Skeletal muscle tissue (tissue), 4 donors: Measurements from ENCODE around the gene GABRA4. TPM values are rescaled to one million over a fixed set of nuclear protein-coding genes. Genes with fewer than 3 reads are reported as not detected.

ENCODE experiments used
- H3K27ac ChIP-seq: one replicate; pipeline ENCODE4 v1.7.0; 2013; ENCODE audit warnings: mild to moderate bottlenecking, low read depth, low read length, inconsistent platforms
- H3K27me3 ChIP-seq, 3 donors: one replicate each; pipeline ENCODE4 v1.7.0; 2013; ENCODE audit warnings: low read length in 3 of 3; ENCODE audit not compliant: control insufficient read depth in 3 of 3, insufficient read depth in 3 of 3
- H3K36me3 ChIP-seq, 3 donors: one replicate each; pipeline ENCODE4 v1.7.0; 2013; ENCODE audit warnings: low read length in 3 of 3; ENCODE audit not compliant: control insufficient read depth in 3 of 3, insufficient read depth in 3 of 3
- H3K4me1 ChIP-seq, 3 donors: one replicate each; pipeline ENCODE4 v1.7.0; 2013; ENCODE audit warnings: low read length in 3 of 3, mild to moderate bottlenecking in 3 of 3; ENCODE audit not compliant: control insufficient read depth in 3 of 3, insufficient read depth in 3 of 3
- H3K4me3 ChIP-seq, 3 donors: one replicate each; pipeline ENCODE4 v1.7.0; 2013; ENCODE audit warnings: low read length in 3 of 3
- H3K9ac ChIP-seq, 3 donors: one replicate each; pipeline ENCODE4 v1.7.0; 2013; ENCODE audit warnings: low read length in 3 of 3, mild to moderate bottlenecking in 3 of 3, moderate library complexity in 2 of 3, low read depth in 1 of 3
- H3K9me3 ChIP-seq, 3 donors: one replicate each; pipeline ENCODE4 v1.7.0; 2013; ENCODE audit warnings: low read length in 3 of 3; ENCODE audit not compliant: control insufficient read depth in 3 of 3
- total RNA-seq: library from RNA; depleted of rRNA; stranded (reverse); fragments of >200 nt; gene quantifications from one replicate; pipeline ENCODE4 v1.2.3, GENCODE V29; 2014
- donor health status: Osteomylitis.

GABRA4 gene
- total RNA-seq, 1 donor from 2014 or later: under 0.01 TPM

- H3K27me3 ChIP-seq: no peaks in the 10 kb centered on the region
- no peak overlapping the region for H3K4me3 ChIP-seq
- no peaks in the 10 kb centered on the region for H3K4me1 ChIP-seq
- H3K9me3 ChIP-seq: no peaks in the 10 kb centered on the region
- H3K9ac ChIP-seq: no peak overlapping the region
- no peaks in the 10 kb centered on the region for H3K36me3 ChIP-seq
- no peak overlapping the region for H3K27ac ChIP-seq
These were observed 58.7 kb downstream of the GABRA4 start for GRCh38 chr4:46934726-46935125.

DNA sequence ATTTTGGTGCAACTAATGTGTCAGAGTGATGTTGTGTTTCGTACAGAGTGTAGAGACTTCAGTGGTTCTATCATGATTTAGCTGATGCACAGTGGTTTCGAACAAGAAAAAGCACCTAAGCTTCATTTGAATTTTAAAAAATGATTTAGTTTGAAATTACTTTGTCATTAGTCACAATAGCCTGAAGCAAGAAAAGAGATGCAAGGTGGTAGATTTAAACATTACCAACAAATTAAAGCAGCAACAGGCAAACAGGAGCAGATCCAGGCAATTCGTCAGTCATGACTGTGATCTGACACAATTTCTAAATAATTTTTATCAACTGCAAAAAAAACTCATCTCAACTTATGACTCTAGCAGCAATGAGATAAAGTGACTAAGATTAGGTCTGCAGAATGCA is 59.7 kb downstream of the GABRA4 start:
- Histone ChIP-seq H3K27ac (no peak overlapping the region), H3K36me3 (no peaks in the 10 kb centered on the region), H3K4me3 (no peak overlapping the region), H3K27me3 (no peaks in the 10 kb centered on the region), H3K9me3 (no peaks in the 10 kb centered on the region), H3K4me1 (no peaks in the 10 kb centered on the region), H3K9ac (no peak overlapping the region)

- Histone ChIP-seq H3K4me1 (no peaks in the 10 kb centered on the region), H3K9ac (no peak overlapping the region), H3K9me3 (no peaks in the 10 kb centered on the region), H3K4me3 (no peak overlapping the region), H3K27ac (no peak overlapping the region), H3K36me3 (no peaks in the 10 kb centered on the region), H3K27me3 (no peaks in the 10 kb centered on the region)
These were observed 61.4 kb downstream of the GABRA4 start for GRCh38 chr4:46931981-46932380.

- no peaks in the 10 kb centered on the region for H3K36me3 ChIP-seq
- H3K9me3 ChIP-seq: no peaks in the 10 kb centered on the region
- no peak overlapping the region for H3K27ac ChIP-seq
- H3K27me3 ChIP-seq: no peaks in the 10 kb centered on the region
- H3K4me1 ChIP-seq: no peaks in the 10 kb centered on the region
- no peak overlapping the region for H3K9ac ChIP-seq
- H3K4me3 ChIP-seq: no peak overlapping the region
These were observed 62.5 kb downstream of the GABRA4 start for GRCh38 chr4:46930891-46931290.

DNA sequence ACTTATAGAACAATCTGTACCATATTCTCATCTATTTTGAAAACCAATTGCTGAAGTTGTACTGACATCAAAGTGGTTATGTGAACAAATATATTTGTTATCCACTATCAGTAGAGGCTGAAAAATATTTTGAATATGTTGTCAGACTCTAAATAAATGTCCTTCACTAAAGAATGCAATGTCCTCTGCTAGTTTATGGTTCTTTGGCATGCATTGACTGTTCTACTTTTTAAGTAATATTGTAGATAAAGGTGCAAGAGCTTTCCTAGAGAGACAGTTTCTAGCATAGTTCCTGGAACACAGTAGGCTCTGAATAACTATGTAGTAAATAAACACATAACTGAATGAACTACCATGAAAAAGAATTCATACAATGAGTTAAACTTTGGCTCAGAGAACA is 66.2 kb downstream of the GABRA4 start:
- no peaks in the 10 kb centered on the region for H3K9me3 ChIP-seq
- no peaks in the 10 kb centered on the region for H3K27me3 ChIP-seq
- no peak overlapping the region for H3K27ac ChIP-seq
- H3K9ac ChIP-seq: no peak overlapping the region
- no peak overlapping the region for H3K4me3 ChIP-seq
- no peaks in the 10 kb centered on the region for H3K4me1 ChIP-seq
- no peaks in the 10 kb centered on the region for H3K36me3 ChIP-seq

DNA sequence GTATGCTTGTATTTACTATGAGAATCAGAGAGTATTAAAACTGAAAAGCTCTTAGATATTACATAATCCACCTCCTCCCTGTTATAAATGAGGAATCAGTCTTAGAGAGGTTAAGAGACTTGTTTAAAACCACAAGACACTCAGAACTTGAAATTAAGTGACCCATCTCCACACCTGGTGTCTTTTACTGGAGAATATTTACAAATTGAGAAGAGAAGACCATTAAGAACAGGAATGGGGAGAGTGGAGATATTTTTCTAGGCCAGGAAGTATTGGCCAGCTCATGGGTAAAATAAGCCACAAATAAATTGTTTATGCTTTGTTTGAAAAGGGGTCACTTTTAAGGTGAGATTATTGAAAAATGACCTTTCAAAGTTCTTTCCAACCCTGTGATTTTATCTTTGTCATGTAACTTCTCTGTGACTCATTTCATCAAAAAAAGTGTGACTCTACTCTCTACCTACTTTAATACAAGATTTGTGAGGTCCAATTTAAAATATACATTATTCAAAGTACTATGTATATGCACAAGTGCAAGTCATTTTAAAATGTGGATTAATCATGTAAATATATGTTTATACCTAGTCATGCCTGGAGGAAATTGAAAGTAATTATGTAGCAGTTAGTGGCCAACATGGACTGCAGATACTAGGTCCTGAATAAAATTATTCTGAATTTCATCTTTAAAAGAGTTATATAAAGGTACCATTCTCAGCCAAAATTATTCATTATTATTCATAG is 68.4 kb downstream of the GABRA4 start:
- no peaks in the 10 kb centered on the region for H3K4me1 ChIP-seq
- no peak overlapping the region for H3K4me3 ChIP-seq
- H3K9ac ChIP-seq: no peak overlapping the region
- no peak overlapping the region for H3K27ac ChIP-seq
- H3K36me3 ChIP-seq: no peaks in the 10 kb centered on the region
- no peaks in the 10 kb centered on the region for H3K27me3 ChIP-seq
- no peaks in the 10 kb centered on the region for H3K9me3 ChIP-seq

GRCh38 chr4:46922205-46922604 is 71.2 kb downstream of the GABRA4 start:
- Histone ChIP-seq H3K9me3 (no peaks in the 10 kb centered on the region), H3K27ac (no peak overlapping the region), H3K4me3 (no peak overlapping the region), H3K4me1 (no peaks in the 10 kb centered on the region), H3K27me3 (no peaks in the 10 kb centered on the region), H3K9ac (no peak overlapping the region), H3K36me3 (no peaks in the 10 kb centered on the region)

- Histone ChIP-seq H3K4me1 (no peaks in the 10 kb centered on the region), H3K9me3 (peaks cover 0 to 4% (median 0%) of the 10 kb centered on the region in 3 donors), H3K36me3 (no peaks in the 10 kb centered on the region), H3K4me3 (no peak within 1 kb of the TSS), H3K27me3 (no peaks in the 10 kb centered on the region), H3K9ac (no peak within 1 kb of the TSS), H3K27ac (no peak within 1 kb of the TSS)
These were observed 84.3 kb downstream of the GABRA4 start, which contains the start of gene COX7B2 for GRCh38 chr4:46909078-46909477. Gene COX7B2, minus strand, starts transcription at chr4:46909245. Its CDS starts 174,053 bp downstream, at chr4:46735192.

- peaks cover 0 to 4% (median 0%) of the 10 kb centered on the region in 3 donors for H3K9me3 ChIP-seq
- H3K4me3 ChIP-seq: no peak overlapping the region
- no peaks in the 10 kb centered on the region for H3K4me1 ChIP-seq
- no peak overlapping the region for H3K27ac ChIP-seq
- H3K27me3 ChIP-seq: no peaks in the 10 kb centered on the region
- no peaks in the 10 kb centered on the region for H3K36me3 ChIP-seq
- no peak overlapping the region for H3K9ac ChIP-seq
These were observed 85.2 kb downstream of the GABRA4 start for GRCh38 chr4:46908148-46908547.

DNA sequence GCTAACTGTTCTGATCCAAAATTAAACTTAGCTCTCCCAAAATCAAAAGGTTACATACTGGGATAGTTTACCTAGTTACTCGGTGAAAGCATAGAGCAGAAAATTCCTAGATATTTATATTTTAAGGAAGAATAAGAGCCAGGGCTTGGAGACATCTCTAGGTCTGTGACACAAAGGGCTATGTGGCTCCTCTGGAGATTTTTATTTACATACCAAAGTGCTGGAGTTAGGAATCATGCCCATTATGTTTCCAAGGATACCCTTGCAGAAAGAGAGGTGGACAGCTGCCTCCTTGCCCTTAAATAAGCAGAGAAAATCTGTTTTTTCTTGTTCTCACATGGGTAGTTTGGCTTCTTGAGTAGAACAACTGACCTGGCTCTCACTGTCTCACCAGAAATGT is 93.3 kb downstream of the GABRA4 start:
- Histone ChIP-seq H3K36me3 (no peaks in the 10 kb centered on the region), H3K9ac (no peak overlapping the region), H3K4me3 (no peak overlapping the region), H3K27ac (no peak overlapping the region), H3K27me3 (no peaks in the 10 kb centered on the region), H3K4me1 (no peaks in the 10 kb centered on the region), H3K9me3 (no peaks in the 10 kb centered on the region)
